ENCODE measurements around the gene FFAR3. TPM values are rescaled to one million over a fixed set of nuclear protein-coding genes. Genes with fewer than 3 reads are reported as not detected.

FFAR3 gene
- total and polyA plus RNA-seq, 2 of the 13 experiments (the other 11 are each of a cell fraction or from before 2014, with no cell fraction given), result not detected

DNA sequence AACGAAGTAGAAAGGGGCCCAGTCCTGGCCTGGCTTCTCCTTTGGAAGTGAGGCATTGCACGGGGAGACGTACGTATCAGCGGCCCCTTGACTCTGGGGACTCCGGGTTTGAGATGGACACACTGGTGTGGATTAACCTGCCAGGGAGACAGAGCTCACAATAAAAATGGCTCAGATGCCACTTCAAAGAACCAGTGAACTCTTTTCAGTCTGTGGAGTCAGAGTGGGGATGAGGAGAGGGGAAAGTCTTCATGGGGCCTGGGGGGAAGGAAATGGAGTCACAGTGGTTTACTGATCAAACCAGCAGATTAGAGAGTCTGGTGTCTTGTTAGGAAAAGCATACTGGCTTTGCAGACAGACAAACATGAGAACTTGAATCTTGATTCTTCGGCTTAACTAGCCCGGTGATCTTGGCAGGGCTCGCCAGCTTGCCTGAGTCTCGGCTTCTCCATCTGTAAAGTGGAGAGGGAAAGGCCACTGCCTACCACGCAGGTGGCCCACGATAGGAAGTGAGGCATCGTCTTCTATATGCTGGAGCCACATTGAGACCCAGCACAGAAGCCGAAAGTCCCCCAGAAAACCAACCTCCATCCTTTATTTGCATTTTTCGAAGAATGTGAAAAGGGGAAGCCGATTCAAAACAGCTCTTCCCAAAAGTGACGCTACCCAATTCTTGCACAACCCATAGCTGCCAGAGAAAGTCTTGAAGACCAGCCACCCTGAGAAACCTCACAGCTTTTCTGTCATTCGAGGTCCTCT lies 10.9 kb upstream of the FFAR3 start, which contains the start of gene FFAR1 (continued):
- no peak for TF ChIP-seq NR1H2 (CRISPR knock-in tag; IDR thresholded peaks at IDR 0.05; ENCODE audit: borderline replicate concordance, low read depth)

DNA sequence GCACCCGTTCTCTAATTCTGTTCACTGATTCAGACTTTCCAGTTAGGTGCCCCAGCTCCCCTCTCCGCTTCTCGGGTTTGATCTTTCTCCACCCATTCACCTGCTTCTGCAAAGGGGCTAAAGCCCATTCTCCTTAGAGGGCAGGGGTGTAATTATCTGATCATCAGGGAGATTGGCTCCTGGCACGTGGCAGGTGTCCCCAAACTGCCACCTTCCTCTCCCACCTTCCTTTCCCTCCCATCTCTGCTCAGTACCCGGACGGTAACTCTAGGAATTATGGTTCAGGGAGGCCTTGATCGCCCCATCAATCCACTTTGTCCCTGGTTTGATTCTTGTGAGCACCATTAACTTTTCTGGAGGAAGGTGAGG lies 10.3 kb upstream of the FFAR3 start:
- H3K4me1 ChIP-seq (ENCODE audit: insufficient read depth, low read length), result peaks cover 47% of the 10 kb centered on the region
- no peak overlapping the region for H3K4me3 ChIP-seq (replicated peaks in 1 of 3; ENCODE audit: insufficient read depth in 1 of 3, low read depth in 2 of 3, low read length in 3 of 3)
- H3K9ac ChIP-seq (ENCODE audit: insufficient read depth, low read depth, low read length), result no peak overlapping the region
- no peak overlapping the region for H2AFZ ChIP-seq (ENCODE audit: low read length)
- H3K4me2 ChIP-seq (ENCODE audit: low read depth, low read length), result no peak overlapping the region
- no peaks in the 10 kb centered on the region for H3K79me2 ChIP-seq (ENCODE audit: insufficient read depth, low read length)
- 0 out of 5 replicates have a peak, but pooled peaks cover 0 to 1% of the 10 kb centered on the region in 2 experiments for H3K27me3 ChIP-seq (ENCODE audit: control insufficient read depth in 1 of 2, insufficient read depth in 2 of 2, low read length in 2 of 2)
- 79% methylated on average over 7 of the region's 7 CpGs for WGBS (ENCODE audit: low lambda C conversion rate)
- ATAC-seq (no peak), FAIRE-seq (no peak), DNase-seq (ENCODE audit: low spot score) (no peak)
- H3K36me3 ChIP-seq (replicated peaks in 1 of 2; ENCODE audit: control insufficient read depth in 1 of 2, insufficient read depth in 2 of 2, low read length in 2 of 2), result no peaks in the 10 kb centered on the region
- in situ Hi-C loops (cut with HindIII; ENCODE audit: extremely low pct_ligation_motif_present, low pct_unique_long_range_greater_than_20kb) (no loop called here), intact Hi-C loops (cut with micrococcal nuclease; ENCODE audit: unreplicated experiment) (no loop called here)
- ChIA-PET POLR2A (no interaction called here), CTCF (ENCODE audit: low intra/inter-chr PET ratio, low total read pairs) (no interaction called here)
- no peaks in the 10 kb centered on the region for H3K9me3 ChIP-seq (ENCODE audit: low read length)
- H4K20me1 ChIP-seq (ENCODE audit: insufficient read depth, low read length), result no peaks in the 10 kb centered on the region
- BruUV-seq (replicated peaks), result no TSS peak
- no peak overlapping the region for H3K27ac ChIP-seq (ENCODE audit: extremely low read length, insufficient read depth, low read length)
- TF ChIP-seq, protein P1, sequence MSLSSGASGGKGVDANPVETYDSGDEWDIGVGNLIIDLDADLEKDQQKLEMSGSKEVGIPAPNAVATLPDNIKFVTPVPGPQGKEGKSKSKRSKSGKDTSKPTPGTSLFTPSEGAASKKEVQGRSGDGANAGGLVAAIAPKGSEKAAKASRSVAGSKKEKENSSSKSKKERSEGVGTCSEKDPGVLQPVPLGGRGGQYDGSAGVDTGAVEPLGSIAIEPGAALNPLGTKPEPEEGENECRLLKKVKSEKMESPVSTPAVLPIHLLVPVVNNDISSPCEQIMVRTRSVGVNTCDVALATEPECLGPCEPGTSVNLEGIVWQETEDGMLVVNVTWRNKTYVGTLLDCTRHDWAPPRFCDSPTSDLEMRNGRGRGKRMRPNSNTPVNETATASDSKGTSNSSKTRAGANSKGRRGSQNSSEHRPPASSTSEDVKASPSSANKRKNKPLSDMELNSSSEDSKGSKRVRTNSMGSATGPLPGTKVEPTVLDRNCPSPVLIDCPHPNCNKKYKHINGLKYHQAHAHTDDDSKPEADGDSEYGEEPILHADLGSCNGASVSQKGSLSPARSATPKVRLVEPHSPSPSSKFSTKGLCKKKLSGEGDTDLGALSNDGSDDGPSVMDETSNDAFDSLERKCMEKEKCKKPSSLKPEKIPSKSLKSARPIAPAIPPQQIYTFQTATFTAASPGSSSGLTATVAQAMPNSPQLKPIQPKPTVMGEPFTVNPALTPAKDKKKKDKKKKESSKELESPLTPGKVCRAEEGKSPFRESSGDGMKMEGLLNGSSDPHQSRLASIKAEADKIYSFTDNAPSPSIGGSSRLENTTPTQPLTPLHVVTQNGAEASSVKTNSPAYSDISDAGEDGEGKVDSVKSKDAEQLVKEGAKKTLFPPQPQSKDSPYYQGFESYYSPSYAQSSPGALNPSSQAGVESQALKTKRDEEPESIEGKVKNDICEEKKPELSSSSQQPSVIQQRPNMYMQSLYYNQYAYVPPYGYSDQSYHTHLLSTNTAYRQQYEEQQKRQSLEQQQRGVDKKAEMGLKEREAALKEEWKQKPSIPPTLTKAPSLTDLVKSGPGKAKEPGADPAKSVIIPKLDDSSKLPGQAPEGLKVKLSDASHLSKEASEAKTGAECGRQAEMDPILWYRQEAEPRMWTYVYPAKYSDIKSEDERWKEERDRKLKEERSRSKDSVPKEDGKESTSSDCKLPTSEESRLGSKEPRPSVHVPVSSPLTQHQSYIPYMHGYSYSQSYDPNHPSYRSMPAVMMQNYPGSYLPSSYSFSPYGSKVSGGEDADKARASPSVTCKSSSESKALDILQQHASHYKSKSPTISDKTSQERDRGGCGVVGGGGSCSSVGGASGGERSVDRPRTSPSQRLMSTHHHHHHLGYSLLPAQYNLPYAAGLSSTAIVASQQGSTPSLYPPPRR (CRISPR knock-in tag; IDR thresholded peaks at IDR 0.05; ENCODE audit: borderline replicate concordance), result no peak
- TF ChIP-seq NR3C1 (CRISPR knock-in tag; IDR thresholded peaks at IDR 0.05) (no peak), MAF1 (CRISPR knock-in tag; IDR thresholded peaks at IDR 0.05; ENCODE audit: borderline replicate concordance) (no peak), KLF12 (CRISPR knock-in tag; IDR thresholded peaks at IDR 0.05; ENCODE audit: borderline replicate concordance) (no peak), U2AF1 (optimal IDR thresholded peaks at IDR 0.05; ENCODE audit: low read depth, low read length) (no peak), KDM2A (CRISPR knock-in tag; IDR thresholded peaks at IDR 0.05; ENCODE audit: borderline replicate concordance, low read depth) (no peak), PHF21A (CRISPR knock-in tag; IDR thresholded peaks at IDR 0.05) (no peak), POLR2AphosphoS5 (IDR thresholded peaks at IDR 0.05; ENCODE audit: low read depth, low read length) (no peak), SOX13 (IDR thresholded peaks at IDR 0.05) (no peak), SOX13 (CRISPR knock-in tag; conservative IDR thresholded peaks at IDR 0.05 in 1 of 2, IDR thresholded peaks at IDR 0.05 in 1 of 2) (no peak)
- TF ChIP-seq, protein P2, sequence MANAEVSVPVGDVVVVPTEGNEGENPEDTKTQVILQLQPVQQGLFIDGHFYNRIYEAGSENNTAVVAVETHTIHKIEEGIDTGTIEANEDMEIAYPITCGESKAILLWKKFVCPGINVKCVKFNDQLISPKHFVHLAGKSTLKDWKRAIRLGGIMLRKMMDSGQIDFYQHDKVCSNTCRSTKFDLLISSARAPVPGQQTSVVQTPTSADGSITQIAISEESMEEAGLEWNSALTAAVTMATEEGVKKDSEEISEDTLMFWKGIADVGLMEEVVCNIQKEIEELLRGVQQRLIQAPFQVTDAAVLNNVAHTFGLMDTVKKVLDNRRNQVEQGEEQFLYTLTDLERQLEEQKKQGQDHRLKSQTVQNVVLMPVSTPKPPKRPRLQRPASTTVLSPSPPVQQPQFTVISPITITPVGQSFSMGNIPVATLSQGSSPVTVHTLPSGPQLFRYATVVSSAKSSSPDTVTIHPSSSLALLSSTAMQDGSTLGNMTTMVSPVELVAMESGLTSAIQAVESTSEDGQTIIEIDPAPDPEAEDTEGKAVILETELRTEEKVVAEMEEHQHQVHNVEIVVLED (CRISPR knock-in tag; IDR thresholded peaks at IDR 0.05; ENCODE audit: borderline replicate concordance), result no peak
- TF ChIP-seq, protein P3, sequence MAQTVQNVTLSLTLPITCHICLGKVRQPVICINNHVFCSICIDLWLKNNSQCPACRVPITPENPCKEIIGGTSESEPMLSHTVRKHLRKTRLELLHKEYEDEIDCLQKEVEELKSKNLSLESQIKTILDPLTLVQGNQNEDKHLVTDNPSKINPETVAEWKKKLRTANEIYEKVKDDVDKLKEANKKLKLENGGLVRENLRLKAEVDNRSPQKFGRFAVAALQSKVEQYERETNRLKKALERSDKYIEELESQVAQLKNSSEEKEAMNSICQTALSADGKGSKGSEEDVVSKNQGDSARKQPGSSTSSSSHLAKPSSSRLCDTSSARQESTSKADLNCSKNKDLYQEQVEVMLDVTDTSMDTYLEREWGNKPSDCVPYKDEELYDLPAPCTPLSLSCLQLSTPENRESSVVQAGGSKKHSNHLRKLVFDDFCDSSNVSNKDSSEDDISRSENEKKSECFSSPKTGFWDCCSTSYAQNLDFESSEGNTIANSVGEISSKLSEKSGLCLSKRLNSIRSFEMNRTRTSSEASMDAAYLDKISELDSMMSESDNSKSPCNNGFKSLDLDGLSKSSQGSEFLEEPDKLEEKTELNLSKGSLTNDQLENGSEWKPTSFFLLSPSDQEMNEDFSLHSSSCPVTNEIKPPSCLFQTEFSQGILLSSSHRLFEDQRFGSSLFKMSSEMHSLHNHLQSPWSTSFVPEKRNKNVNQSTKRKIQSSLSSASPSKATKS (CRISPR knock-in tag; IDR thresholded peaks at IDR 0.05), result no peak
